BJ (cell line): ENCODE data around the gene SLC2A9. TPM values are rescaled to one million over a fixed set of nuclear protein-coding genes. Genes with fewer than 3 reads are reported as not detected.

ENCODE experiments used
- CTCF ChIA-PET: fragments of 350-600 bp; formaldehyde crosslinking; extraction: SDS; loops from one replicate; lab custom pipeline; 2021; ENCODE audit warnings: antibody characterized with exemption, inconsistent platforms; lab: Yijun Ruan, JAX
- POLR2A ChIA-PET: fragments of 300-600 bp; sonication (Branson Sonifier 250); formaldehyde crosslinking; extraction: SDS; loops from one replicate; lab custom pipeline; 2021; ENCODE audit warnings: antibody characterized with exemption; lab: Charles Lee
- DNase-seq: peaks from one replicate; pipeline ENCODE4 v3.0.0-alpha.2; 2011; ENCODE audit warnings: low read depth
- H3K27me3 ChIP-seq: 2 replicates; pipeline ENCODE4 v1.6.0; 2011; ENCODE audit warnings: low read length; ENCODE audit not compliant: control insufficient read depth, insufficient read depth
- H3K36me3 ChIP-seq: 2 replicates; pipeline ENCODE4 v1.5.1; 2011; ENCODE audit warnings: low read length; ENCODE audit not compliant: control insufficient read depth, insufficient read depth
- H3K4me3 ChIP-seq: 2 replicates; pipeline ENCODE4 v1.5.1; 2011; ENCODE audit warnings: low read depth, mild to moderate bottlenecking, control low read depth, low read length
- CTCF ChIP-seq: IDR thresholded peaks from 2 replicates; pipeline ENCODE4 v1.5.1; 2011; ENCODE audit warnings: low read depth, mild to moderate bottlenecking, control low read depth, inconsistent platforms, low read length, moderate library complexity; ENCODE audit not compliant: insufficient read depth
- polyA plus RNA-seq: library from polyadenylated mRNA; depleted of rRNA; stranded (reverse); fragments of >200 nt; gene quantifications from 2 replicates; pipeline ENCODE4 v1.2.3, GENCODE V29; 2011

Gene SLC2A9
- polyA plus RNA-seq, 1 experiment: 6.4 TPM

DNA sequence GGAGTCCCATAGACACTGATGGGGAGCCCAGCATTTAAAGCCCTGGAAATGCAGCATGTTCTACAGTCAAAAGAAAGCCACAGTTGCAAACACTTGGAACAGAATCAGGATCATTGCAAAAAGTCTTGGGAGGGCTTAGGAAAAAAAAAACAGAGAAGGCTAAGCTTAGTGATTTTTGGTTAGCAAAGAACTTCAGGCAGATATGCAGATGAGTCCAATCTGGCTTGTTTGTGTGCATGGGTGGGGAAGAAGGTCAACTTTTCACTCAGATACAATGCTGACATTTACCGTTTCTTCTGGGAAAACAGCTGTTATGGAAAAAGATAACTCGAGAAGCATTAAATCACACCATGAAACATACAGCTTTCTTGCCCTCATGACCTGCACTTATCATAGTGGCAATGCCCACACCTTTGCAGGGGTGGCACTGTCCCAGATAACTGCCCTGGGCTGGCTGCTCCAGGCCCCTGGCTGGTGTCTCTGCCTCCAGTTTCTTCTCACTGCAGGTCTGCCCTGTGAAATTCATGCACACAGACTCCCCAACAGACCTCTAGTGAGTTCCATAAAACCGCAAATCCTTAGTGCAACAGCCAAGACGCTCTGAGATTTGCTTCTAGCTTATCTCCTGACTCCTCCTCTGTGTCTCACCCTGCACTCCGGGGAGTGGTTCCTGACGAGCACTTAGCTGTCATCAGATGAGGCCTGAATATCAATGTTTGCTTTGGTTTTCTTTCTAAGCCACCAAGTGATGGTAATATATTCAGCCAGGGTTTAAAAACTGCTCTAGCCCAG, 140.7 kb downstream of the SLC2A9 start:
- no peak for DNase-seq
- Histone ChIP-seq H3K27me3 (no peaks in the 10 kb centered on the region), H3K36me3 (no peaks in the 10 kb centered on the region), H3K4me3 (no peak overlapping the region)
- POLR2A ChIA-PET: no interaction called here
- no peak for TF ChIP-seq CTCF
- CTCF ChIA-PET: interaction anchor here (0.6 kb wide), 1 partner anchor 84 kb away, joined by 4 read pairs; no protein-coding TSS in a partner anchor

DNA sequence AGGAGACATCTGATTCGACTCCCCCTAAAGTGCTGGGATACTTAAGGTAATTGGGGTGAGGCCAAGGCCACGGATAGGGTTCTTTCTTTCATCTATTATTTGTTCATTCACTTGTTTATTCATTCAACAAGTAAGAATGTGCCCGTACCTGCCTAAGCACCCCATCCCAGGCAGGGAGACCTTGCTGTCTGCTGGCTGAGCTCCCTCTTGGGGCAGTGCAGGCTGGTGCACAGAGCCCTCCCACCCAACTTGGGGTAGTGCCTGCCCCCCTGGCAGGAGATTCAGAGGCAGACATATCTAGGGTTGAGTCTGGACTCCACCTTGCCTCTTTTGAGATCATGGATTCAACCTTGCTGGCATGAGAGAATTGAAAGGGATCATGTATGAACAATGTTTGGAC, 144.2 kb downstream of the SLC2A9 start:
- CTCF ChIA-PET: no interaction called here
- POLR2A ChIA-PET: no interaction called here
- no peak for DNase-seq
- Histone ChIP-seq H3K27me3 (no peaks in the 10 kb centered on the region), H3K4me3 (no peak overlapping the region), H3K36me3 (no peaks in the 10 kb centered on the region)
- no peak for TF ChIP-seq CTCF

- Histone ChIP-seq H3K4me3 (no peak overlapping the region), H3K36me3 (no peaks in the 10 kb centered on the region), H3K27me3 (no peaks in the 10 kb centered on the region)
- no peak for DNase-seq
- TF ChIP-seq CTCF: no peak
- POLR2A ChIA-PET: no interaction called here
- CTCF ChIA-PET: no interaction called here
Measured at GRCh38 chr4:9875516-9875915, 145.8 kb downstream of the SLC2A9 start.

- DNase-seq: no peak
- ChIA-PET CTCF (no interaction called here), POLR2A (no interaction called here)
- TF ChIP-seq CTCF: no peak
- H3K36me3 ChIP-seq: no peaks in the 10 kb centered on the region
- no peaks in the 10 kb centered on the region for H3K27me3 ChIP-seq
- H3K4me3 ChIP-seq: no peak overlapping the region
Measured at GRCh38 chr4:9874385-9874784, 146.9 kb downstream of the SLC2A9 start.

GRCh38 chr4:9870165-9870790, 151.0 kb downstream of the SLC2A9 start:
- POLR2A ChIA-PET: no interaction called here
- no peak overlapping the region for H3K4me3 ChIP-seq
- no peak for DNase-seq
- no peak for TF ChIP-seq CTCF
- no peaks in the 10 kb centered on the region for H3K36me3 ChIP-seq
- no peaks in the 10 kb centered on the region for H3K27me3 ChIP-seq
- CTCF ChIA-PET: no interaction called here
